B cell (primary cell): ENCODE measurements around the gene ELF3. TPM values are rescaled to one million over a fixed set of nuclear protein-coding genes. Genes with fewer than 3 reads are reported as not detected.
"Not testable (repeated sequence)": the region's sequence is repeated elsewhere in the genome, so short reads cannot be mapped to it uniquely, and the experiment has no call there.

Experiments
- ATAC-seq: fragments of 200-7000 bp; cut with Tn5 transposase; one replicate; pipeline ENCODE4 v1.10.0; 2021; ENCODE audit warnings: low read depth, mild to moderate bottlenecking, moderate number of reproducible peaks, moderate library complexity
- CTCF ChIA-PET: fragments of 350-600 bp; sonication (Branson Sonifier 250); formaldehyde crosslinking; loops from one replicate; lab custom pipeline; 2021; ENCODE audit warnings: antibody characterized with exemption, inconsistent platforms; lab: Charles Lee
- POLR2A ChIA-PET: fragments of 350-600 bp; sonication (Branson Sonifier 250); formaldehyde crosslinking; loops from one replicate; lab custom pipeline; 2021; ENCODE audit warnings: antibody characterized with exemption; lab: Charles Lee
- DNase-seq: peaks from one replicate; pipeline ENCODE4 v3.0.0; 2013
- H2AFZ ChIP-seq: 2 replicates; pipeline ENCODE4 v1.6.1; 2012; ENCODE audit warnings: mild to moderate bottlenecking, low read depth, low read length; ENCODE audit not compliant: insufficient read depth, poor library complexity, severe bottlenecking
- H3K27ac ChIP-seq, 2 donors: 1 replicate in 1 of 2; 2 replicates in 1 of 2; pipeline ENCODE4 v1.5.1; 2012 to 2013; ENCODE audit warnings: low read length in 2 of 2, mild to moderate bottlenecking in 2 of 2, moderate library complexity in 1 of 2
- H3K27me3 ChIP-seq, 4 experiments: fragments of 200-600 bp in 1 of 4; sonication (generic) in 1 of 4; replicated peaks in 1 of 4; 1 replicate in 2 of 4; 2 replicates in 2 of 4; pipeline versions ENCODE4 v1.6.1 to v1.7.0; 2013 to 2016; ENCODE audit warnings: low read length in 3 of 4, mild to moderate bottlenecking in 2 of 4, mixed read lengths in 1 of 4, moderate library complexity in 1 of 4; ENCODE audit not compliant: insufficient read depth in 4 of 4, control insufficient read depth in 3 of 4; ENCODE audit errors: control extremely low read depth in 1 of 4
- H3K36me3 ChIP-seq, 2 experiments: replicated peaks in 1 of 2; 1 replicate in 1 of 2; 2 replicates in 1 of 2; pipeline versions ENCODE4 v1.6.1 to v1.7.1; 2013; ENCODE audit warnings: low read length in 1 of 2; ENCODE audit not compliant: insufficient read depth in 2 of 2, control insufficient read depth in 1 of 2; ENCODE audit errors: control extremely low read depth in 1 of 2, extremely low read depth in 1 of 2
- H3K4me1 ChIP-seq, 2 donors: fragments of 200-600 bp in 1 of 2; sonication (generic) in 1 of 2; 1 replicate in 1 of 2; 2 replicates in 1 of 2; pipeline versions ENCODE4 v1.5.1 to v1.6.1; 2013 to 2017; ENCODE audit warnings: low read length in 2 of 2; ENCODE audit not compliant: control insufficient read depth in 2 of 2, insufficient read depth in 2 of 2
- H3K4me2 ChIP-seq: replicated peaks from 2 replicates; pipeline ENCODE3; 2012; ENCODE audit warnings: mild to moderate bottlenecking, low read depth, low read length; ENCODE audit not compliant: poor library complexity, severe bottlenecking
- H3K4me3 ChIP-seq, 5 experiments: fragments of 200-600 bp in 1 of 5; sonication (generic) in 1 of 5; 1 replicate in 3 of 5; 2 replicates in 2 of 5; pipeline versions ENCODE4 v1.5.1 to v1.7.0; 2011 to 2016; ENCODE audit warnings: low read length in 4 of 5, mild to moderate bottlenecking in 4 of 5, low read depth in 2 of 5, control low read depth in 1 of 5, moderate library complexity in 1 of 5; ENCODE audit not compliant: insufficient read depth in 1 of 5; ENCODE audit errors: control extremely low read depth in 1 of 5, extremely low read depth in 1 of 5
- H3K79me2 ChIP-seq: fragments of 200-600 bp; sonication (generic); one replicate; pipeline ENCODE4 v1.6.0; 2016; ENCODE audit warnings: low read length; ENCODE audit not compliant: control insufficient read depth, insufficient read depth
- H3K9ac ChIP-seq: fragments of 200-600 bp; sonication (generic); 2 replicates; pipeline ENCODE4 v1.6.1; 2017; ENCODE audit warnings: mild to moderate bottlenecking, low read length, moderate library complexity
- H3K9me3 ChIP-seq, 3 donors: one replicate each; pipeline versions ENCODE4 v1.6.1 to v1.7.1; 2013; ENCODE audit warnings: low read length in 2 of 3; ENCODE audit not compliant: control insufficient read depth in 2 of 3, insufficient read depth in 1 of 3; ENCODE audit errors: control extremely low read depth in 1 of 3
- H4K20me1 ChIP-seq: 2 replicates; pipeline ENCODE4 v1.6.0; 2012; ENCODE audit warnings: mild to moderate bottlenecking, low read length; ENCODE audit not compliant: insufficient read depth, control insufficient read depth, poor library complexity, severe bottlenecking
- H3K27ac Mint-ChIP-seq: one replicate; pipeline ENCODE4 v1.8.0; 2021; ENCODE audit warnings: mixed read lengths
- H3K27me3 Mint-ChIP-seq: one replicate; pipeline ENCODE4 v1.8.0; 2021; ENCODE audit warnings: mixed read lengths
- H3K4me1 Mint-ChIP-seq: one replicate; pipeline ENCODE4 v1.8.0; 2021; ENCODE audit warnings: mixed read lengths
- H3K4me3 Mint-ChIP-seq: one replicate; pipeline ENCODE4 v1.8.0; 2021; ENCODE audit warnings: mixed read lengths
- H3K9me3 Mint-ChIP-seq: one replicate; pipeline ENCODE4 v1.8.0; 2022; ENCODE audit warnings: mixed read lengths; ENCODE audit not compliant: insufficient read depth
- CTCF ChIP-seq: fragments of 200-600 bp; IDR thresholded peaks from one replicate; pipeline ENCODE4 v1.8.0; 2022; ENCODE audit warnings: antibody characterized with exemption, mild to moderate bottlenecking
- EZH2 ChIP-seq: IDR thresholded peaks from 2 replicates; pipeline ENCODE4 v1.6.1; 2012; ENCODE audit warnings: borderline replicate concordance, low read depth, mild to moderate bottlenecking, moderate library complexity, low read length; ENCODE audit not compliant: insufficient read depth, poor library complexity, severe bottlenecking
- WGBS: methylation state at CpG from one replicate; pipeline ENCODE4 v1.1.5; 2013; ENCODE audit warnings: missing lambda C conversion rate; ENCODE audit not compliant: insufficient coverage; 5-methylcytosine and 5-hydroxymethylcytosine counted together
- intact Hi-C: fragments of 100-400 bp; cut with micrococcal nuclease; formaldehyde crosslinking; loops from one replicate; pipeline ENCODE4 v1.10.0; 2022
- polyA plus RNA-seq: library from polyadenylated mRNA; depleted of rRNA; stranded (reverse); fragments of >200 nt; gene quantifications from 2 replicates; pipeline ENCODE4 v1.2.3, GENCODE V29; 2012
- total RNA-seq, 2 donors: library from RNA; stranded (reverse); fragments of 120-200 nt in 1 of 2; gene quantifications; 1 replicate in 1 of 2; 2 replicates in 1 of 2; pipeline versions ENCODE4 v1.2.3 to v1.2.4, GENCODE V29; 2013 to 2022

The ELF3 gene
- total and polyA plus RNA-seq, 2 donors (not counting 1 experiment from before 2014, with no cell fraction given) = 1.6 to 4.0 TPM

DNA sequence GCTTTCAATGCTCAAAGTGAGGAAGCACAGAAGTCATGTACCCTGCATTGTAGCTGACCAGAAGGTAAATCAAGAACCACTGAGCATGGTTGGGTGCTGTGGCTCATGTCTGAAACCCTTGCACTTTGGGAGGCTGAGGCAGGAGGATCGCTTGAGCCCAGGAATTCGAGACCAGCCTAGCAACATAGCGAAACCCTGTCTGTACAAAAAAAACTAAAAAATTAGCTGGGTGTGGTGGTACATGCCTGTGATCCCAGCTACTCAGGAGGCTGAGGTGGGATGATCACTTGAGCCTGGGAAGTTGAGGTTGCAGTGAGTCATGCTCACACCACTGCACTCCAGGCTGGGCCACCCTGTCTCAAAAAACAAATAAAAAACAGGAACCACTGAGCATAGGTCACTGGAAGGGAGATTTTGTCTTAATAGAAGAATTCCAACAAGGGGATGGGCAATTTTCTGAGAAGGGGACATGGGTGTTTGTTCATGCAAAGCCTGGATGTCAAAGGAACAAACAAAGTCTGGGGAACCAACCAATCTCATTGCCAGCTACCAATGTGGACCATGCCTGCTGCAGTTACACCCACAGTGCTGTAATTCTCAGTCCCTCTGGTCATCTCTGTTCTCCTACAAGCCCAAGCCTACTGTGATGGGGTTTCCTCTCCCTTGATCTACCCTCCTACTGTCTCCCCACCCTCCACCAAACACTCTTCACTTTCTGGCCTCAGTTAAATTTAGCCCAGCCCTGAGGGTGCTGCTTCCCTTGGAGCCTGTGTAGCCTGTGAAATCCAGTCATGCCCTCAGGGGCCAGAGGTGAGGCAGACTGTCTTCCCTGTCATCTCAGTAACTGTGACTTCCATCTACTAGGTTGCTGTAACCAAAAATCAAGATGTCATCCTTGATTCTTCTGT is 47.9 kb downstream of the ELF3 start:
- intact Hi-C loops = no loop called here
- Histone ChIP-seq H2AFZ (no peak overlapping the region), H3K36me3 (no peaks in the 10 kb centered on the region), H3K79me2 (no peaks in the 10 kb centered on the region), H3K4me2 (no peak overlapping the region), H3K27ac (no peak overlapping the region), H3K9me3 (no peaks in the 10 kb centered on the region), H3K27me3 (no peaks in the 10 kb centered on the region), H3K4me1 (no peaks in the 10 kb centered on the region), H3K9ac (no peak overlapping the region), H4K20me1 (no peaks in the 10 kb centered on the region), H3K4me3 (no peak overlapping the region)
- POLR2A ChIA-PET = no interaction called here
- WGBS = 96% methylated on average over 3 of the region's 3 CpGs
- DNase-seq (no peak), ATAC-seq (no peak)
- Mint-ChIP-seq H3K27ac (no peak overlapping the region), H3K4me1 (no peaks in the 10 kb centered on the region), H3K4me3 (no peak overlapping the region), H3K27me3 (peaks cover 22% of the 10 kb centered on the region), H3K9me3 (no peaks in the 10 kb centered on the region)
- TF ChIP-seq EZH2 (no peak), CTCF (no peak)
- CTCF ChIA-PET = no interaction called here

DNA sequence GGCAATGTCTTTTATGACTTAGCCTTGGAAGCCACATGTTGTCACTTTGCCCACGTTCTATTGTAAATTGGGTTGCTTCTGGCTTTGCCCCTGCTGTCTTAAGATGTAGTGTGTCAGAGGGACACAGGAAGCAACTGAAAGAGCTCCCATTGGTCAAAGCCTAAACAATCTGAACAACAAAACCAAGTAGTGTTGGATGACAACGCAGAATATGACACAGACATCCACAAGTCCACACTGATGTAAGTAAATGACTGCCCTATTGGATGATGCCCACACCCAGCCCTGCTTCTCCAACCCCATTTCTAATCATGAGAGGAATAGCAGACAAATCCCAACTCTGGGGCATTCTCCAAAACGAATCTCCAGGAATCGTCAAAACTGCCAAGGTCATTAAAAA is 50.7 kb downstream of the ELF3 start:
- Histone ChIP-seq H3K27ac (no peak overlapping the region), H2AFZ (no peak overlapping the region), H3K79me2 (no peaks in the 10 kb centered on the region), H4K20me1 (no peaks in the 10 kb centered on the region), H3K9ac (no peak overlapping the region), H3K27me3 (no peaks in the 10 kb centered on the region), H3K9me3 (no peaks in the 10 kb centered on the region), H3K36me3 (no peaks in the 10 kb centered on the region), H3K4me2 (no peak overlapping the region), H3K4me3 (no peak overlapping the region), H3K4me1 (no peaks in the 10 kb centered on the region)
- intact Hi-C loops = no loop called here
- TF ChIP-seq CTCF = no peak
- no peak for TF ChIP-seq EZH2
- POLR2A ChIA-PET = no interaction called here
- CTCF ChIA-PET = no interaction called here
- ATAC-seq = no peak
- no peak overlapping the region for H3K27ac Mint-ChIP-seq
- H3K4me1 Mint-ChIP-seq = no peaks in the 10 kb centered on the region
- H3K27me3 Mint-ChIP-seq = peaks cover 15% of the 10 kb centered on the region
- DNase-seq = no peak
- no peak overlapping the region for H3K4me3 Mint-ChIP-seq
- no peaks in the 10 kb centered on the region for H3K9me3 Mint-ChIP-seq
- WGBS = 96% methylated on average over 4 of the region's 4 CpGs

DNA sequence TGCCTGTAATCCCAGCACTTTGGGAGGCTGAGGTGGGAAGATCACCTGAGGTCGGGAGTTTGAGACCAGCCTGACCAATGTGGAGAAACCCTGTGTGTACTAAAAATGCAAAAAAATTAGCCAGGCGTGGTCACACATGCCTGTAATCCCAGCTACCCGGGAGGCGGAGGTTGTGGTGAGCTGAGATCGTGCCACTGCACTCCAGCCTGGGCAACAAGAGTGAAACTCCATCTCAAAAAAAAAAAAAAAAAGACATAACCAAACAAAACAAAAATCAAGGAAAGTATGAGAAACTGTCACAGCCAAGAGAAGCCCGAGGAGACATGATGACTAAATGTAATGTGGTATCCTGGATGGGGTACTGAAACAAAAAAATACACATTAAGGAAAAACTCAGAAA is 51.4 kb downstream of the ELF3 start:
- H3K4me3 Mint-ChIP-seq, H3K9me3 Mint-ChIP-seq, H3K4me2 ChIP-seq, H3K4me3 ChIP-seq, H4K20me1 ChIP-seq, H3K79me2 ChIP-seq, H3K4me1 ChIP-seq, H3K27me3 ChIP-seq, DNase-seq, intact Hi-C loops, H3K27ac ChIP-seq, POLR2A ChIA-PET, ATAC-seq, CTCF ChIA-PET, H3K9me3 ChIP-seq, H2AFZ ChIP-seq, H3K36me3 ChIP-seq, H3K9ac ChIP-seq, H3K27ac Mint-ChIP-seq, H3K4me1 Mint-ChIP-seq: not testable (repeated sequence)
- 69% methylated on average over 1 of the region's 6 CpGs for WGBS
- peaks cover 14% of the 10 kb centered on the region for H3K27me3 Mint-ChIP-seq
